Ectodermal cell (in vitro differentiated cells): ENCODE data around the gene FGFRL1.

ENCODE experiments used
- H3K27ac ChIP-seq: 2 replicates; pipeline ENCODE4 v1.7.0; 2013; ENCODE audit warnings: mild to moderate bottlenecking, low read depth, low read length; ENCODE audit not compliant: insufficient read depth, poor library complexity, severe bottlenecking
- H3K27me3 ChIP-seq: 2 replicates; pipeline ENCODE4 v1.7.0; 2013; ENCODE audit warnings: mild to moderate bottlenecking, low read length; ENCODE audit not compliant: insufficient read depth, control insufficient read depth, poor library complexity, severe bottlenecking
- H3K36me3 ChIP-seq: one replicate; pipeline ENCODE4 v1.7.0; 2013; ENCODE audit warnings: low read length; ENCODE audit not compliant: control insufficient read depth, insufficient read depth
- H3K4me1 ChIP-seq: one replicate; pipeline ENCODE4 v1.7.0; 2013; ENCODE audit warnings: low read length; ENCODE audit not compliant: control insufficient read depth, insufficient read depth
- H3K4me3 ChIP-seq: 2 replicates; pipeline ENCODE4 v1.7.0; 2013; ENCODE audit warnings: low read depth, low read length, control low read depth; ENCODE audit not compliant: insufficient read depth
- H3K9me3 ChIP-seq: 2 replicates; pipeline ENCODE4 v1.7.0; 2013; ENCODE audit warnings: mild to moderate bottlenecking, low read length, moderate library complexity; ENCODE audit not compliant: control insufficient read depth
- WGBS, 2 experiments: methylation state at CpG; one replicate each; pipeline ENCODE4 v1.1.7; 2013; ENCODE audit warnings: missing lambda C conversion rate in 2 of 2; 5-methylcytosine and 5-hydroxymethylcytosine counted together

The FGFRL1 gene

DNA sequence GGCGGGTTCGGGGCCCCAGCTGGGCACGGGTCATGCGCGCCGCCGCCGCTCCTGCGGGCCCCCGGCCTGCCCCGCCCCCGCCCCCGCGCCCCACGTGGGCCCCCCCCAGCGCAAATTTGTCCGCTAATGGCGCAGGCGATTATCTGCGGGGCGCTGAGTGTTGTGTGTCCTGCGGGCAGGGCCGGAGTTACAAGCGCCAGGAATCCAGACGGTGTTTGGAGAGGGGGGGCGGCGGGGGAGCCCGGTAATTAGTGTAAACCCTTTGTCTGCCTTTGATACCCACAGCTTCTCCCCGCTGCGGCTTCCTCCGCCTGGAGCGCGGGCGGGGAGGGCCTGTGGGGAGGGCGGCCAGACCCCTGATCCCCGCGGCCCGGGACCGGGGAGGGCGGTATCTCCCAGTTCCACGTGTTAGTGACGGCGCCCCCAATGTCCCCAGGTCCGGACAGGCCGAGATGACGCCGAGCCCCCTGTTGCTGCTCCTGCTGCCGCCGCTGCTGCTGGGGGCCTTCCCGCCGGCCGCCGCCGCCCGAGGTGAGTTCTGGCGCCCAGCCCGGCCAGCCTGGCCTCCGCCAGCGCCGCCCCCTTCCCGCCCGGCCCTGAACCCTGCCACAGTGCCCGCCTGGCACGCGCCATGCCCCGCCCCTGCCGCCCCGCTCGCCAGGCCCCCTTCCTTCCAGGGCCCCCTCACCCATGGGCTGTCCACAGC, 761 bp downstream of the FGFRL1 start:
- no peak overlapping the region for H3K27ac ChIP-seq
- peaks cover 59% of the 10 kb centered on the region for H3K27me3 ChIP-seq
- peaks cover 23% of the 10 kb centered on the region for H3K4me1 ChIP-seq
- WGBS, 2 experiments = 7 to 8% methylated on average over 69 of the region's 69 CpGs
- no peaks in the 10 kb centered on the region for H3K36me3 ChIP-seq
- H3K9me3 ChIP-seq = no peaks in the 10 kb centered on the region
- peak overlapping the region; percentile 35 for H3K4me3 ChIP-seq

DNA sequence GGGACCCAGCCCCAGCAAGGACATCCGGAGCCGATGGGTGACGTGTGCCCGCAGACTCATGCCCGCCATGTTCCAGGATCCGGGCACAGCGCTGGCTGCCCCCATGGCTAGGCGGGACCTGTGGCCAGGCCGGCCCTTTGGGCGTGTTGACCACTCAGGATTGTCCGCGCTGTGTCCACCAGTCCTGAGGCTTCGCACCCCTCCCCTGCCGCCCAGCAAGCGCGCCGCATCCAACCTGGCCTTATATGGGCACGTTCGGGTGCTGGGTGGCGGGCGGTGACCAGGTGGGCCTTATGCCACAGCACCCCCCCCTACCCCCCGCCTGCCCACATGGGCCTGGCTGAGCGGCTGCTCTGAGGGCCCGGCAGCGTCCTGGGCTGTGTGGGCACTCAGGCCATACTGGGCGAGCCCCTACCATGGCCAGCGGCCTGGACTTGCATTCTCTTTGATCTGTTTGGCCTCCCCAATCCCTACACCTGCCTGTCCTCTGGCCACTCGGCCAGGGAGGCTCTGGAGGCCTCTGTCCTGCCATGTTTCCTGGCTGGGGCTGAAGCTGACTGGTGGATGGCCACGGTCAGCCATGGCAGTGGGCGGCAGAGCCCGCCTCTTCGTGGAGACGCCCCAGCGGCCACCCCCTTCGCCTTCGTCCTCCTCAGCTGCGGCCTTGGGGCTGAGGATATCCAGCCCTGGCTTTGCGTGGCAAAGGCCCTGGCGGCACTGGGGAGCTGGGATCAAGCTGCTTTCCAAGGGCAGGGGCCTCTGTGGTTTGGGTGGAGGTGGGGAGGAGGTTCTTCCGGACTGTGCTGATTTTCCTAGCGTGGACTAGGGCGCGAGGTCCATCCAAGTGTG, 2.0 kb downstream of the FGFRL1 start:
- H3K4me3 ChIP-seq = no peak overlapping the region
- peaks cover 26% of the 10 kb centered on the region for H3K4me1 ChIP-seq
- WGBS, 2 experiments = 94% methylated on average over 43 of the region's 43 CpGs
- peaks cover 46% of the 10 kb centered on the region for H3K27me3 ChIP-seq
- no peak overlapping the region for H3K27ac ChIP-seq
- H3K36me3 ChIP-seq = no peaks in the 10 kb centered on the region
- no peaks in the 10 kb centered on the region for H3K9me3 ChIP-seq

DNA sequence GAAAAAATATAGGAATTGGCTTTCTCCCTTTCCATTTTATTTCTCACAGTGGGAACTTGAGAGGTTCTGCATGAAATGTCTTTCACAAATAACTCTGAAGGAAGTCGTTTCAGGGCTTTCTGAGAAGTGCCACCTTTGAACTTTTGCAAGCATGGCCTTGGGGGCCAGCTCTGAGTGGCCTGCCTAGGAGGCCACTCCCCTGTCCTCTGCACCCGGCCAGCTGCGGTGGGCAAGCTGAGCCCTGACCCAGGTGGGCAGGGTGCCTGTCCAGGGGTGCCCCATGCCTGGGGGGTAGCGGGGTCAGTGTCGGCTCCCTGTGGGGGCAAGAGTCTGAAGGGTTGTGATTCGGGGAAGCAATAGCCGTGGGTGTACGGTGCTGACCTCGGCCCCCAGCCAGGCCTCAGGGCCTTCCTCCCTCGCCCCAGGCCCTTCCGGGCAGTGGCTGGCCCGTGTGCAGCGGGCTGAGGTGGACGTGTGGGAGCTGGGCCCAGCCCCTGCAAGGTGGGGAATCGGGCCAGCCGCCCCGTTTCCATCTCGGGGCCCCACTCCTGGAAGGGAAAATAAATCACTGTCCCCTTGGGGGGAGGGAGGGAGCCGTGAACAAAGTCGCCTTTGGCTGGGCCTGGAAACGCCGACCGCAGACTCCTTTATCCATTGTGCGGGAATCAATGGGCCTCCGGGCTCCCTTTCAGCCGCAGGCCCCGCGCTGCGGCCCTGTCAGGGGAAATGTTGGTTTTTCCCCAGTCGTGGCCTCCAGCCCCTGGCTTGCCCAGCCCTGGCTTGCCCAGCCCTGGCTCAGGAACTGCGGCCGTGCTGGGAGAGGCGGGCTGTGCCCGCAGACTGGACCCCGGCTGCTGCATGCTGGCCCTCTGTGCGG, 3.1 kb downstream of the FGFRL1 start:
- no peak overlapping the region for H3K4me3 ChIP-seq
- peaks cover 36% of the 10 kb centered on the region for H3K27me3 ChIP-seq
- H3K36me3 ChIP-seq = no peaks in the 10 kb centered on the region
- peaks cover 37% of the 10 kb centered on the region for H3K4me1 ChIP-seq
- peak overlapping the region; percentile 6 for H3K27ac ChIP-seq
- H3K9me3 ChIP-seq = no peaks in the 10 kb centered on the region
- WGBS, 2 experiments = 42 to 46% methylated on average over 36 of the region's 36 CpGs

DNA sequence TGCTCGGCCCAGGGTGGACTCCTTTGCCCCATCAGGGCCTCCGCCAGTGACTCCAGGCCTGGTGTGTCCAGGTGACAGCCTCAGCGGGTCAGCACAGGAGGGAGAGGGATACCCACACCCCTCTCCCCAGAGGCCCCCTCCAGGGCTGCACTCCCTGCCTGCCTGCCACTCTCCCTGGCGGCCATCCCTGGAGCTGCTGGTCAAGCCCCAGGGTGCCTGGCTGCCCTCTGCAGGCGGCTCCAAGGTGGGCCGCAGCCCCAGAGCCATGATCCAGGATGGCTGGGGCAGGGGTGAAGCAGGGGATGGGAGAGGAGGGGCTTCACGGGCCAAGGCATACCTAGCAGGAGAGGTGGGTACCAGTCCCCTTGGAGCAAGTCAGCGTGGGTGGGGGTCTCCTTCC, 3.8 kb downstream of the FGFRL1 start:
- 69 to 76% methylated on average over 8 of the region's 8 CpGs for WGBS, 2 experiments
- no peaks in the 10 kb centered on the region for H3K36me3 ChIP-seq
- H3K27ac ChIP-seq = no peak overlapping the region
- no peaks in the 10 kb centered on the region for H3K9me3 ChIP-seq
- H3K27me3 ChIP-seq = peaks cover 31% of the 10 kb centered on the region
- H3K4me3 ChIP-seq = no peak overlapping the region
- H3K4me1 ChIP-seq = peaks cover 40% of the 10 kb centered on the region

DNA sequence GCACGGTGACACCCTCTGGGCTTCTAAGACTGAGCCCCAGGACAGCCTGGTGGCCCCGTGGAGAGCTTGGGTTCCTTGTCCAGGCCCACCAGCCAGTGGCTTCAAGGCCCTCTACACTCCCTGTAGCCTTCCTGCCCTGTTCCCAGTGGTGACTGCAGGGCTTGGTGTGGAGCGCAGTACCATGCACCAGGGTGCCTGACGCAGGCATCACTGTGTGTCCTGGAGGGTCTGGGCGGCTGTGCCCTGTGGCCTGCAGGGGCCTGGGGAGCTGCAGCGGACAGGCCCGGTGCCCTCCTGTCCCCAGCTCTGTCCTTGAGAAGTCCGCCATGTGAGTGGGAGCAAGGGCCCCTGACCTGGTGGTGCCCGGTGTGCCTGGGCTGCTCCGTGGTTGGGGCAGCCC, 4.3 kb downstream of the FGFRL1 start:
- Histone ChIP-seq H3K27ac (no peak overlapping the region), H3K4me1 (peaks cover 39% of the 10 kb centered on the region), H3K9me3 (no peaks in the 10 kb centered on the region), H3K27me3 (peaks cover 25% of the 10 kb centered on the region), H3K4me3 (no peak overlapping the region), H3K36me3 (no peaks in the 10 kb centered on the region)
- WGBS, 2 experiments = 93% methylated on average over 10 of the region's 10 CpGs

DNA sequence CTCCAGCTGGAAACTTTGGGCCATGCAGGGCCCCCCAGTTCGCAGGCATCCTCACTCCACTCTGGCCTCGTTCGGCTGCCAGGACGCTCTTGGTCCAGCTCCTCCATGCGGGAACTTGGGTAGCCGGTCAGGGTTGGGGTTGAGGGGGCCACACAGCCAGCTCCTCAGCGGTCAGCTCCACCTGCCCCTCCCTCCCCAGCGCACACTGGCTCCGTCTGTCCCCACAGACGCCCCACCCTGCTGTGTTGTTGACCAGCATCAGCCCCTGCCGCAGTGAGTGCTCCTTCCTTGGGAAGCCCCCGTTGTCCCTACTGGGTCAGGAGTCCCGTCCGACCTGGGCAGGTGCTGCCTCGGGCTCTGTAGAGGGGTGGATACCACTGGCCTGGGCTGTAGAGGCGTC, 5.8 kb downstream of the FGFRL1 start:
- no peaks in the 10 kb centered on the region for H3K36me3 ChIP-seq
- H3K27me3 ChIP-seq = peaks cover 16% of the 10 kb centered on the region
- no peaks in the 10 kb centered on the region for H3K9me3 ChIP-seq
- no peak overlapping the region for H3K27ac ChIP-seq
- H3K4me1 ChIP-seq = peaks cover 40% of the 10 kb centered on the region
- H3K4me3 ChIP-seq = no peak overlapping the region
- WGBS, 2 experiments = 84 to 86% methylated on average over 16 of the region's 16 CpGs

DNA sequence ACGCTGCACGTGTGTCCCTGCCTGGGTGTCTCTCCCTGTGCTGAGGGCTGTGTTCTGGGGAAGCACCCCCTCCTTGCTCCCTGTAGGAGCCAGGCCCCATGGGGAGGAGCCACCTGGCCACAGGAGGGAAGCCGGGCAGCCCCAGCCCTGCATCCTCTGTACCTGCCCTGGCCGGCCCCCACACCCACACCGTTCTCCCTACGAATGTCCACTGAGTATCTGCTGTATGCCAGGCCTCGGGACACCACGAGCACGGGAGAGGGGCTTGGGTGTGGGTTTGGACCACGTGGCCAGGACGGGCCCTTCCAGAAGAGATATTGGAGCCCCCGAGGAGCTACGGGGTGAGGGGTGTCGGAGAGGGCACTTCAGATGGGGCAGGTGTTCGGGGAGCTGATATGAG, 6.3 kb downstream of the FGFRL1 start:
- Histone ChIP-seq H3K27ac (no peak overlapping the region), H3K36me3 (no peaks in the 10 kb centered on the region), H3K27me3 (peaks cover 11% of the 10 kb centered on the region), H3K4me3 (no peak overlapping the region), H3K4me1 (peaks cover 42% of the 10 kb centered on the region), H3K9me3 (no peaks in the 10 kb centered on the region)
- 86 to 91% methylated on average over 15 of the region's 15 CpGs for WGBS, 2 experiments

DNA sequence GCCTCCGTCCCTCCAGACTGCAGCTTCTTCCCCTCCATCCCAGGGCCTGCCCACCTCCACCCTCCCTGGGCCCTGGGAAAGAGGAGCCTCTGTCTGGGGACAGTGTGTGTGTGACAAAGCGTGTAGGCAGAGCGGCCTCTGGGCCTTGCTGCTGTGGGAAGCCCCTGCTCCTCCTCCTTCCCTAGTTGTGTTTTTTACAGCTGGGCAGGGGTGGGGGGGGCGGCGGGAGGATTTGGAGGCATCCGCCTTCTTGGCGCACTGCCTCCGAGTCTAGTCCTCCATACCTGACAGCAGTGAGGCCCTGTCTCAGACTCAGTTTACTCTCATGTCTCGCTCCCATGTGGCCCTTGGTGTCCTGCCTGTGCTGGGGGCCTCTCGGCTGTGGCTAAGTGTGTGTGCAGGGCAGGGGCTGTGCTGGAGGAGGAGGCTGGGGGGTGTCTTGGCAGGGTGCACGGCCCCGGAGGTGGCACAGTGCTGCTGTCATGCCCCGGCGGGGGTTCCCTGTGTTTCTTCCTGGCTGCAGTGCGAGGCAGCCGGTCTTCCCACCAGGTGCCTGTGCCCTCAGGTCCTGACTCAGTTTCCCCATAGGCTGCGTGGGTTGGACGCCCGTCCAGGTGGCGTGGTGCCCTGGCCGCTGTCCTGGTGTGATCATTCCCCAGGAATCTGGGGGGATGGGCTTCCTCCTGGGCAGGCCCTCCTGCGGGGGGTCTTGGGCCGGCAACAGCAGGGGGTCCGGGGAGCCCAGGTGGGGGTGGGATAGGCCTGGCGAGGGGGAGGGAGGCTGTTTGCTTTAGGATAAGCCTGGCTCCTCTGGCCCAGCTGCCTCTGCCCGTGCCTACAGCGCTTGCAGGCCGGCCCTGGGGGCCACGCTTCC, 7.0 kb downstream of the FGFRL1 start:
- Histone ChIP-seq H3K27me3 (peaks cover 5% of the 10 kb centered on the region), H3K27ac (no peak overlapping the region), H3K9me3 (no peaks in the 10 kb centered on the region), H3K4me3 (no peak overlapping the region), H3K4me1 (peaks cover 42% of the 10 kb centered on the region), H3K36me3 (no peaks in the 10 kb centered on the region)
- 86% methylated on average over 29 of the region's 29 CpGs for WGBS, 2 experiments

DNA sequence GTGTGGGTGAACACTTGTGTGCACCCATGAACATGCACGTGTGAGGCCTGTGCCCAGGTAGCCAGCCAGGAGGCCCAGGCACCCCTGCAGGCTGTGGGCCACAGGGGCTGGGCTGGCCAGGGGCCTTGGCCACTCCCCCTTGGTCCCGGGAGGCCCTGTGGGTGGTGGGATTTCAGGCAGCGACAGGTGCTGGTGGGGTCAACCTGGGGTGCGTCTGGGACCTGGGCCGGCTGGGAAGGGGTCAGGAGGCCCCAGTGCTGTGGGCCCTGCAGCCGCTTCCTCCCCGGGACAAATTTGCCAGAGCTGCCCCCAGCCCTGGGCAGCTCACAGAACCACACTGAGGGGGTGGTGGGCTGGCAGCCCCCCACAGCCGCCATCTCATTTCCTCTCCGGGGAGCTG, 7.9 kb downstream of the FGFRL1 start:
- WGBS, 2 experiments = 77 to 82% methylated on average over 9 of the region's 9 CpGs
- no peak overlapping the region for H3K27ac ChIP-seq
- no peak overlapping the region for H3K4me3 ChIP-seq
- H3K27me3 ChIP-seq = no peaks in the 10 kb centered on the region
- no peaks in the 10 kb centered on the region for H3K36me3 ChIP-seq
- H3K4me1 ChIP-seq = peaks cover 41% of the 10 kb centered on the region
- no peaks in the 10 kb centered on the region for H3K9me3 ChIP-seq
